Placental pericyte (primary cell): ENCODE results near the gene ICAM2. TPM values are rescaled to one million over a fixed set of nuclear protein-coding genes. Genes with fewer than 3 reads are reported as not detected.

Experiments
- total RNA-seq: library from RNA; depleted of rRNA; stranded (reverse); fragments of >200 nt; gene quantifications from 2 replicates; pipeline ENCODE4 v1.2.3, GENCODE V29; 2012

Gene ICAM2
- total RNA-seq = 2.4 and 2.7 TPM in 2 replicates

DNA sequence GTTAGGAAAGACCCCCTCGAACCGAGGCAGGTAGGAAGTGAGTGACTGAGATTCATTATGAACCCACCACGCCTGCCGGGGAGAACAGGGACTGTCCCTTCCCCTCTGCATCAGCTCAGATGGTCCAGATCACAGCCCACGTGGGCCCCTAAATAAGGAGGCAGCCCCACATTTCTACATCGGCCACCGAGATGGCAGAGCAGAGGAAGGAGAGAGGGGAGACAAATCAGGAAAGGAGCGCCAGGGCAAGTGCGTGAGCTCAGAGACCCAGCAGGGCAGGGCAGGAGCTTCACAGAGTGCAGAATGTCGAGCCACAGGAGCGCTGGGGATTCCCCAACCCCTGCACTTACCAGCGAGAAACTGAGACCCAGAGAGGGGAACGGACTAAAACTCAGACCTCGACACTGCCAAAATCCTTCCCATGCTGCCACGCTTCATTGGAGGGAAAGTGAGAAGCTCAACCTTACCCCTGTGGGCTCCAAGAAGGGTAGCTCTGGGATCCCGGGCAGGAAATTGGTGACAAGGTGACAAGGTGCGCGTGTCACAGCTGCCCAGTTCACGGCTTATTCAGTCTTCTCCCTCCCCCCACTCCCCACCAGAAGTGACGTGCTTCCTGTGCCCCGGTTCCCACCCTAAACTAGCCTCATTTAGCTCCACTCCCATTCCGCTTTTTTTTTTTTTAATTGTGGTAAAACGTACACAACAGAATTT is at the start of gene ICAM2:
ICAM2 (minus strand) TSS at position 578 of the 711 bp plus-strand sequence. CDS start 13,942 bp downstream, outside the sequence.

DNA sequence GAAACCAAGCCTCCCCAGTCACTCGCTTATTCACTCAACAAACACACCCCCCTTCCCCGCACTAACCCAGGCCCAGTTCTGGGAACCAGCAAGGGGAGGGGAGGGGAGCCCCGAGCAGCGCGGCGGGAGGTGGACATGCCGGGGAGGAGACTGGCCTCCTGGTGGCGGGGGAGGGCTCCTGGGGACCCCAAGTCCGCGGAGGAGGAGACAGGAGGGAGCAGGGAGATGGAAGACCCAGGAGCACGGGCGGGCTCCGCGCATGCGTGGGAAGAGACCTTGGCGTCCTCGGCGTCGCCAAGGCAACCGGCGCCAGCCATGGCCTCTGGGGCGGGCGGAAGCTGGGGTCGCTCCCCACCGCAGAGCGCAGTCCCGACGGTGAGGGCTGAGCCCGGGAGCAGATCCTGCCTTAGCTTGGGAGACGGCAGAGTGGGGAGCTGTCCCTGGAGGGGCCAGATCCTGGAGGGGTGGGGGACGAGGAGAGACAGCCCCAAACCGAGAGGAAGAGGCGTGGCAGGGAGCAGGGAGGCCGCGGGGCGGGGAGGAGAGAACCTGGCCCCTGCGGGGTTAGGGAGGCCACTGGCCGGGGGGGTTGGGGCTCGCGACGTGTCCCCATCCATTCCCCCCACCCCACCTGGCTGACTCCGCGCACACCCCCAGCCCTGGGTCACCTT is 22.2 kb downstream of the ICAM2 start, which contains the start of gene PRR29:
PRR29 (plus strand) TSS at position 302 of the 671 bp plus-strand sequence; CDS start at position 316, 14 bp downstream.

DNA sequence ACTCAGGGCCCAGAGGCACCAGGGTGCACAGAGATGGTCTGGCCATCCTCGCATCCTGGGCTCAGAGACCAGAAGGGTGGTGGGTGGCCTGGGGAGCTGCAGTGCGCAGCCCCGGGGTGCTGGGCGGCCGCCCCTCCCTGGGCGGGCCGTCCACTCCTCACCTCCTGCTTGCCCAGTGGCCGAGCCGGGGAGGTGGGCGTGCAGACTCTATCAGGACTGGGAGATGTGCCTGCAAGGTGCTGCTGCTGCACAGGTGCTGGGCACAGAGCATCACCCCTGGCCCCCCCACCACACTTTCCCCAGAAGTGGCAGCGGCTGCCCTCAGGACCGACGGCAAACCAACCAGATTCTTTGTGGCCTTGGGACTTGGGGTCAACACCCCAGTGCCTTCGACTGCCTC is 47.6 kb downstream of the ICAM2 start, which contains the start of gene SCN4A:
SCN4A (minus strand) TSS at position 123 of the 400 bp plus-strand sequence; CDS start at position 46, 77 bp downstream.

Other genes starting within 250 kb of the ICAM2 start
- gene CCDC47, start 247.0 kb downstream of the ICAM2 start, total RNA-seq = 64.7 and 105 TPM in 2 replicates
- 71.2 and 81.4 TPM in 2 replicates for gene DDX42, start 246.5 kb downstream of the ICAM2 start, total RNA-seq
- gene PSMC5, start 193.2 kb downstream of the ICAM2 start, total RNA-seq = 41.9 and 47.3 TPM in 2 replicates
- 38.5 and 71.2 TPM in 2 replicates for gene FTSJ3, start 193.0 kb downstream of the ICAM2 start, total RNA-seq
- gene SMARCD2, start 177.9 kb downstream of the ICAM2 start, total RNA-seq = 70.2 and 88.3 TPM in 2 replicates
- 0.14 TPM in 1 of 2 replicates, not detected in the other for gene CSH2, start 147.0 kb downstream of the ICAM2 start, total RNA-seq
- gene GH2, start 138.7 kb downstream of the ICAM2 start, total RNA-seq = not detected in 2 replicates
- not detected in 2 replicates for gene CSH1, start 124.1 kb downstream of the ICAM2 start, total RNA-seq
- gene CSHL1, start 109.4 kb downstream of the ICAM2 start, total RNA-seq = not detected in 2 replicates
- not detected in 2 replicates for gene GH1, start 101.8 kb downstream of the ICAM2 start, total RNA-seq
- gene CD79B, start 88.3 kb downstream of the ICAM2 start, total RNA-seq = not detected in 2 replicates
- under 0.01 TPM in 1 of 2 replicates, not detected in the other for gene SCN4A, start 47.7 kb downstream of the ICAM2 start, total RNA-seq
- gene PRR29, start 22.3 kb downstream of the ICAM2 start, total RNA-seq = 0.14 and 0.44 TPM in 2 replicates
- gene ERN1, start 109.5 kb upstream of the ICAM2 start, total RNA-seq = 19.3 and 65.4 TPM in 2 replicates
- gene TEX2, start 242.6 kb upstream of the ICAM2 start, total RNA-seq = 16.9 and 25.5 TPM in 2 replicates